OCI-LY1 (cell line): ENCODE measurements around the gene KCTD4.
A peak's percentile ranks its signal among the peaks of the same experiment; 100 is the strongest.

Experiments used
- H2AFZ ChIP-seq: fragments of 200-600 bp; sonication (generic), shearing (Covaris generic); 2 replicates; pipeline ENCODE4 v1.6.0; 2014; ENCODE audit warnings: antibody characterized with exemption, mild to moderate bottlenecking, low read length
- H3F3A ChIP-seq: fragments of 200-600 bp; sonication (generic), shearing (Covaris generic); 2 replicates; pipeline ENCODE4 v1.6.0; 2014; ENCODE audit warnings: mild to moderate bottlenecking, antibody characterized with exemption, low read length, moderate library complexity; ENCODE audit not compliant: insufficient read depth
- H3K27ac ChIP-seq: fragments of 200-600 bp; sonication (generic); 2 replicates; pipeline ENCODE4 v1.5.1; 2014; ENCODE audit warnings: low read length, mixed run types, mild to moderate bottlenecking, low read depth; ENCODE audit not compliant: poor library complexity, severe bottlenecking
- H3K27me3 ChIP-seq: fragments of 200-600 bp; sonication (generic); 2 replicates; pipeline ENCODE4 v1.6.0; 2014; ENCODE audit warnings: antibody characterized with exemption, mild to moderate bottlenecking, low read length, moderate library complexity; ENCODE audit not compliant: insufficient read depth
- H3K36me3 ChIP-seq: fragments of 200-600 bp; sonication (generic); 2 replicates; pipeline ENCODE4 v1.6.1; 2014; ENCODE audit warnings: mild to moderate bottlenecking, antibody characterized with exemption, low read length, moderate library complexity, mixed read lengths; ENCODE audit not compliant: insufficient read depth
- H3K4me1 ChIP-seq: fragments of 200-600 bp; sonication (generic); 2 replicates; pipeline ENCODE4 v1.5.1; 2014; ENCODE audit warnings: mild to moderate bottlenecking, low read length, moderate library complexity; ENCODE audit not compliant: insufficient read depth, severe bottlenecking
- H3K4me2 ChIP-seq: fragments of 200-600 bp; sonication (generic), shearing (Covaris generic); 2 replicates; pipeline ENCODE4 v1.6.1; 2014; ENCODE audit warnings: low read length
- H3K4me3 ChIP-seq: fragments of 200-600 bp; sonication (generic); 2 replicates; pipeline ENCODE4 v1.5.1; 2014; ENCODE audit warnings: low read length, low read depth, mild to moderate bottlenecking, mixed read lengths; ENCODE audit not compliant: poor library complexity, severe bottlenecking
- H3K79me2 ChIP-seq: fragments of 200-600 bp; shearing (Covaris generic); 2 replicates; pipeline ENCODE4 v1.6.1; 2016; ENCODE audit warnings: mixed run types, low read length, mixed read lengths; ENCODE audit not compliant: insufficient read depth
- H3K9ac ChIP-seq: fragments of 200-600 bp; sonication (generic), shearing (Covaris generic); 2 replicates; pipeline ENCODE4 v1.6.1; 2014; ENCODE audit warnings: mild to moderate bottlenecking, low read length, mixed read lengths
- H3K9me2 ChIP-seq: fragments of 200-600 bp; sonication (generic), shearing (Covaris generic); 2 replicates; pipeline ENCODE4 v1.6.1; 2014; ENCODE audit warnings: low read depth, mild to moderate bottlenecking, low read length, mixed read lengths
- H3K9me3 ChIP-seq: fragments of 200-600 bp; shearing (Covaris generic); 2 replicates; pipeline ENCODE4 v1.6.1; 2014; ENCODE audit warnings: low read length, mixed read lengths
- H4K20me1 ChIP-seq: fragments of 200-600 bp; sonication (generic), shearing (Covaris generic); 2 replicates; pipeline ENCODE4 v1.6.0; 2016; ENCODE audit warnings: mild to moderate bottlenecking, low read length; ENCODE audit not compliant: insufficient read depth
- EZH2 ChIP-seq: fragments of 200-600 bp; sonication (generic), shearing (Covaris generic); IDR thresholded peaks from 2 replicates; pipeline ENCODE4 v1.8.0; 2017; ENCODE audit warnings: borderline replicate concordance, mixed run types, mild to moderate bottlenecking, antibody characterized with exemption, low read length, moderate library complexity, mixed read lengths
- TF ChIP-seq, protein P1 (sequence below): fragments of 200-600 bp; sonication (generic), shearing (Covaris generic); IDR thresholded peaks from 2 replicates; pipeline ENCODE4 v1.5.1; 2017; ENCODE audit warnings: mild to moderate bottlenecking, antibody characterized with exemption, low read length, moderate library complexity, mixed read lengths

The KCTD4 gene

GRCh38 chr13:45185286-45185685, 15.6 kb downstream of the KCTD4 start:
- H3F3A ChIP-seq, result no peaks in the 10 kb centered on the region; the same call in 1 of the 2 replicates
- H4K20me1 ChIP-seq, result no peaks in the 10 kb centered on the region
- no peak for TF ChIP-seq EZH2
- TF ChIP-seq, protein P1, sequence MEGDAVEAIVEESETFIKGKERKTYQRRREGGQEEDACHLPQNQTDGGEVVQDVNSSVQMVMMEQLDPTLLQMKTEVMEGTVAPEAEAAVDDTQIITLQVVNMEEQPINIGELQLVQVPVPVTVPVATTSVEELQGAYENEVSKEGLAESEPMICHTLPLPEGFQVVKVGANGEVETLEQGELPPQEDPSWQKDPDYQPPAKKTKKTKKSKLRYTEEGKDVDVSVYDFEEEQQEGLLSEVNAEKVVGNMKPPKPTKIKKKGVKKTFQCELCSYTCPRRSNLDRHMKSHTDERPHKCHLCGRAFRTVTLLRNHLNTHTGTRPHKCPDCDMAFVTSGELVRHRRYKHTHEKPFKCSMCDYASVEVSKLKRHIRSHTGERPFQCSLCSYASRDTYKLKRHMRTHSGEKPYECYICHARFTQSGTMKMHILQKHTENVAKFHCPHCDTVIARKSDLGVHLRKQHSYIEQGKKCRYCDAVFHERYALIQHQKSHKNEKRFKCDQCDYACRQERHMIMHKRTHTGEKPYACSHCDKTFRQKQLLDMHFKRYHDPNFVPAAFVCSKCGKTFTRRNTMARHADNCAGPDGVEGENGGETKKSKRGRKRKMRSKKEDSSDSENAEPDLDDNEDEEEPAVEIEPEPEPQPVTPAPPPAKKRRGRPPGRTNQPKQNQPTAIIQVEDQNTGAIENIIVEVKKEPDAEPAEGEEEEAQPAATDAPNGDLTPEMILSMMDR, result no peak
- peaks cover 27% of the 10 kb centered on the region; the same call in 1 of the 2 replicates for H3K36me3 ChIP-seq
- H2AFZ ChIP-seq, result no peak overlapping the region
- H3K27ac ChIP-seq, result peak overlapping the region; percentile 56
- no peak overlapping the region for H3K9ac ChIP-seq
- H3K27me3 ChIP-seq, result no peaks in the 10 kb centered on the region
- H3K9me3 ChIP-seq, result no peaks in the 10 kb centered on the region
- no peak overlapping the region for H3K4me3 ChIP-seq
- H3K79me2 ChIP-seq, result no peaks in the 10 kb centered on the region
- H3K4me1 ChIP-seq, result peaks cover 11% of the 10 kb centered on the region
- H3K9me2 ChIP-seq, result no peaks in the 10 kb centered on the region; the same call in 1 of the 2 replicates
- no peak overlapping the region for H3K4me2 ChIP-seq

- H3K9ac ChIP-seq, result no peak overlapping the region
- H3K9me3 ChIP-seq, result no peaks in the 10 kb centered on the region
- peak overlapping the region; percentile 56 for H3K27ac ChIP-seq
- TF ChIP-seq EZH2, result no peak
- TF ChIP-seq, protein P1, result no peak
- H3K9me2 ChIP-seq, result no peaks in the 10 kb centered on the region; the same call in 1 of the 2 replicates
- H3K4me2 ChIP-seq, result peak overlapping the region; percentile 25; the same call in 1 of the 2 replicates
- no peaks in the 10 kb centered on the region for H4K20me1 ChIP-seq
- peaks cover 27% of the 10 kb centered on the region; the same call in 1 of the 2 replicates for H3K36me3 ChIP-seq
- H3K4me1 ChIP-seq, result peaks cover 11% of the 10 kb centered on the region
- no peak overlapping the region for H2AFZ ChIP-seq
- H3K4me3 ChIP-seq, result no peak overlapping the region
- no peaks in the 10 kb centered on the region for H3K27me3 ChIP-seq
- no peaks in the 10 kb centered on the region; the same call in 1 of the 2 replicates for H3F3A ChIP-seq
- H3K79me2 ChIP-seq, result 0 out of 2 replicates have a peak, but pooled peaks cover under 1% of the 10 kb centered on the region
These were observed 16.2 kb downstream of the KCTD4 start for GRCh38 chr13:45184693-45185092.

DNA sequence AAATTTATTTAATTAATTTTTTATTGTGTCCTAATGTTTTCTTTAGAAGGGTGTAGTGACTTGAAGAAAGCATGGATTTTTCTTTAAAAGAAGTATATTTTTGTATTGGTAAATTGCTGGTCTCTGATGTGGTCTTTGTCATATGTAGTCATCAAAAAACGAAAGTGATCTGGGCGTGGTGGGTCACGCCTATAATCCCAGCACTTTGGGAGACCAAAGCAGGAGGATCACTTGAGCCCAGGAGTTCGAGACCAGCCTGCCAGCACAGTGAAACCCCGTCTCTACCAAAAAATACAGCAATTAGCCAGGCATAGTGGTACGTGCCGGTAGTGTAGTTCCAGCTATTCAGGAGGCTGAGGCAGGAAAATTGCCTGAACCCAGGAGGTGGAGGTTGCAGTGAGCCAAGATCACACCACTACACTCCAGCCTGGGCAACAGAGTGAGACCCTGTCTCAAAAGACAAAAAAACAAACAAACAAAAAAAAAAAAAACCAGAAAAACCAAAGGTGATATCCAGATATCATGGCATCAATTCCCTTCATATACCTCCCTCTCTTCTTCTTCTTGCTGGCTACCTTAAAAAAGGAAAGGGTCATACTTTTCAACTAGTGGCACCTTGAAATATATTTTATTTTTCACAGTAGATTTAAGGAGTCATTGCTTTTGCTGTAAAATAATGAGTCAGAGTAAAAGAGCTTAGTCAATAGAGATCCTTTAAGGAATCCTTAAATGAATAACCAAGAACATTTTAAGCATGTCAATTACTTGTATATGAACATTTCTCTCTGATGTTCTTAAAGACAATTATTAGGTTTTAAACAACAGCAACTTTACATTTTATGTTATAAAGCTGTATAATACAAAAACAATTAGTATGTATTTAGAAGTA, 19.9 kb downstream of the KCTD4 start:
- H3K27me3 ChIP-seq, result no peaks in the 10 kb centered on the region
- H3F3A ChIP-seq, result no peaks in the 10 kb centered on the region; the same call in 1 of the 2 replicates
- H3K9me2 ChIP-seq, result no peaks in the 10 kb centered on the region
- H4K20me1 ChIP-seq, result no peaks in the 10 kb centered on the region
- TF ChIP-seq, protein P1, result no peak
- TF ChIP-seq EZH2, result no peak
- H3K27ac ChIP-seq, result no peak overlapping the region
- peaks cover 11% of the 10 kb centered on the region for H3K4me1 ChIP-seq
- H2AFZ ChIP-seq, result no peak overlapping the region
- no peak overlapping the region for H3K9ac ChIP-seq
- H3K4me3 ChIP-seq, result no peak overlapping the region
- no peaks in the 10 kb centered on the region for H3K9me3 ChIP-seq
- no peak overlapping the region for H3K4me2 ChIP-seq
- peaks cover 9% of the 10 kb centered on the region; the same call in 1 of the 2 replicates for H3K79me2 ChIP-seq
- H3K36me3 ChIP-seq, result peaks cover 18% of the 10 kb centered on the region; the same call in 1 of the 2 replicates
